Endothelial cell of umbilical vein (primary cell): ENCODE measurements around the gene PTPRD. TPM values are rescaled to one million over a fixed set of nuclear protein-coding genes. Genes with fewer than 3 reads are reported as not detected.

Experiments used
- BruUV-seq: library from RNA; stranded (reverse); fragments of 400-500 nt; replicated peaks from 2 replicates; lab custom pipeline; 2021; lab: Mats Ljungman, UMichigan
- CTCF ChIA-PET: fragments of 300-600, 350-600 bp; sonication (Branson Sonifier 250); formaldehyde crosslinking; loops from one replicate; lab custom pipeline; 2021; ENCODE audit warnings: antibody characterized with exemption, inconsistent platforms; lab: Charles Lee
- POLR2A ChIA-PET: fragments of 300-600, 350-600 bp; sonication (Branson Sonifier 250); formaldehyde crosslinking; loops from one replicate; lab custom pipeline; 2021; ENCODE audit warnings: antibody characterized with exemption, inconsistent platforms; lab: Charles Lee
- DNase-seq: peaks from one replicate; pipeline ENCODE4 v3.0.0-alpha.2; 2011; ENCODE audit warnings: low read depth, low spot score
- FAIRE-seq: peaks from 2 replicates; lab custom pipeline; 2011; peaks lifted over from hg19 to GRCh38; lab: Jason Lieb, UNC
- H2AFZ ChIP-seq: 2 replicates; pipeline ENCODE4 v1.6.0; 2012; ENCODE audit warnings: low read depth, low read length, control low read depth, inconsistent platforms
- H3K27ac ChIP-seq: 2 replicates; pipeline ENCODE4 v1.5.1; 2011; ENCODE audit warnings: low read depth, mild to moderate bottlenecking, control low read depth, low read length, moderate library complexity; ENCODE audit not compliant: insufficient read depth
- H3K27me3 ChIP-seq, 2 experiments: 2 replicates each; pipeline versions ENCODE4 v1.6.0 to v1.6.1; 2011; ENCODE audit warnings: low read length in 2 of 2, mixed read lengths in 1 of 2; ENCODE audit not compliant: control insufficient read depth in 2 of 2, insufficient read depth in 2 of 2
- H3K36me3 ChIP-seq, 2 experiments: 2 replicates in 1 of 2; 3 replicates in 1 of 2; pipeline ENCODE4 v1.5.1; 2011; ENCODE audit warnings: low read length in 2 of 2, mild to moderate bottlenecking in 1 of 2, moderate library complexity in 1 of 2; ENCODE audit not compliant: control insufficient read depth in 2 of 2, insufficient read depth in 2 of 2; ENCODE audit errors: extremely low read depth in 1 of 2
- H3K4me1 ChIP-seq: 3 replicates; pipeline ENCODE4 v1.5.1; 2011; ENCODE audit warnings: mild to moderate bottlenecking, low read length; ENCODE audit not compliant: control insufficient read depth, insufficient read depth; ENCODE audit errors: extremely low read depth
- H3K4me2 ChIP-seq: 2 replicates; pipeline ENCODE4 v1.6.1; 2011; ENCODE audit warnings: low read length, control low read depth, mixed read lengths; ENCODE audit not compliant: insufficient read depth
- H3K4me3 ChIP-seq, 3 experiments: fragments of 200-600 bp in 1 of 3; sonication (generic), shearing (Covaris generic) in 1 of 3; replicated peaks in 1 of 3; 2 replicates each; pipeline ENCODE4 v1.5.1; 2011 to 2016; ENCODE audit warnings: control low read depth in 3 of 3, low read length in 3 of 3, mild to moderate bottlenecking in 2 of 3, inconsistent platforms in 1 of 3, low read depth in 1 of 3, moderate library complexity in 1 of 3; ENCODE audit not compliant: insufficient read depth in 1 of 3
- H3K79me2 ChIP-seq: 2 replicates; pipeline ENCODE4 v1.6.0; 2012; ENCODE audit warnings: low read length, inconsistent platforms; ENCODE audit not compliant: control insufficient read depth, insufficient read depth
- H3K9ac ChIP-seq: replicated peaks from 2 replicates; pipeline ENCODE3; 2011; ENCODE audit warnings: low read length, control low read depth; ENCODE audit not compliant: insufficient read depth; ENCODE audit errors: extremely low read depth
- H3K9me1 ChIP-seq: replicated peaks from 3 replicates; pipeline ENCODE4 v1.6.0; 2011; ENCODE audit warnings: mild to moderate bottlenecking, low read length; ENCODE audit not compliant: control insufficient read depth, insufficient read depth; ENCODE audit errors: extremely low read depth
- H3K9me3 ChIP-seq: replicated peaks from 2 replicates; pipeline ENCODE4 v1.5.1; 2012; ENCODE audit warnings: low read length, inconsistent platforms; ENCODE audit not compliant: control insufficient read depth, insufficient read depth
- H4K20me1 ChIP-seq: replicated peaks from 2 replicates; pipeline ENCODE3; 2011; ENCODE audit warnings: mild to moderate bottlenecking, low read length; ENCODE audit not compliant: control insufficient read depth, insufficient read depth; ENCODE audit errors: extremely low read depth
- EZH2 ChIP-seq: IDR thresholded peaks from 2 replicates; pipeline ENCODE4 v1.6.1; 2012; ENCODE audit warnings: borderline replicate concordance, low read depth, mild to moderate bottlenecking, moderate library complexity, low read length, inconsistent platforms; ENCODE audit not compliant: severe bottlenecking
- FOS ChIP-seq: IDR thresholded peaks from 2 replicates; pipeline ENCODE4 v1.6.1; 2011; ENCODE audit warnings: mild to moderate bottlenecking, low read length, moderate library complexity, borderline replicate concordance; ENCODE audit not compliant: insufficient read depth
- GATA2 ChIP-seq: IDR thresholded peaks from 2 replicates; pipeline ENCODE4 v1.7.0; 2011; ENCODE audit warnings: low read depth, mild to moderate bottlenecking, moderate library complexity, mixed read lengths, low read length; ENCODE audit not compliant: insufficient read length, insufficient read depth
- JUN ChIP-seq: IDR thresholded peaks from 2 replicates; pipeline ENCODE4 v1.6.1; 2011; ENCODE audit warnings: borderline replicate concordance, low read depth; ENCODE audit not compliant: insufficient read length, insufficient read depth
- MYC ChIP-seq: IDR thresholded peaks from one replicate; pipeline ENCODE4 v1.6.1; 2011; ENCODE audit warnings: mild to moderate bottlenecking, low read depth, low read length
- POLR2A ChIP-seq: IDR thresholded peaks from 2 replicates; pipeline ENCODE4 v1.6.1; 2012; ENCODE audit warnings: low read depth, mild to moderate bottlenecking, control low read depth, low read length
- POLR2AphosphoS5 ChIP-seq: IDR thresholded peaks from 2 replicates; pipeline ENCODE4 v1.6.1; 2012; ENCODE audit warnings: low read depth, mild to moderate bottlenecking, control low read depth, low read length, moderate library complexity; ENCODE audit not compliant: insufficient read depth
- dilution Hi-C: fragments of 300-500 bp; cut with MboI; formaldehyde crosslinking; loops from one replicate; pipeline ENCODE4 v1.15.0; 2019; ENCODE audit warnings: low sequenced_read_pairs; ENCODE audit not compliant: extremely low pct_ligation_motif_present
- intact Hi-C: fragments of 100-400 bp; cut with micrococcal nuclease; formaldehyde crosslinking; loops from one replicate; pipeline ENCODE4 v1.10.0; 2022
- polyA plus RNA-seq, 4 experiments: library from polyadenylated mRNA; depleted of rRNA in 3 of 4; stranded (reverse) in 3 of 4; unstranded in 1 of 4; fragments of >200 nt; gene quantifications; 2 replicates each; pipeline versions ENCODE4 v1.2.1 to v1.2.3, GENCODE V29; 2011 to 2012; ENCODE audit warnings: missing spikeins in 1 of 4
- total RNA-seq: library from RNA; stranded (reverse); gene quantifications from 2 replicates; pipeline ENCODE4 v1.2.3, GENCODE V29; 2021
- TF ChIP-seq, protein P1 (sequence below), 2 donors: IDR thresholded peaks; 1 replicate in 1 of 2; 2 replicates in 1 of 2; pipeline ENCODE4 v1.5.1; 2011; ENCODE audit warnings: low read length in 2 of 2, mild to moderate bottlenecking in 2 of 2, moderate library complexity in 2 of 2, control low read depth in 1 of 2, inconsistent platforms in 1 of 2, low read depth in 1 of 2; ENCODE audit not compliant: insufficient read depth in 1 of 2; ENCODE audit errors: extremely low read depth in 1 of 2
- TF ChIP-seq, protein P2 (sequence below): IDR thresholded peaks from 2 replicates; pipeline ENCODE4 v1.6.1; 2011; ENCODE audit not compliant: insufficient read depth, insufficient read length

PTPRD gene
- total and polyA plus RNA-seq, 2 donors (not counting 3 experiments of a cell fraction or from before 2014, with no cell fraction given), result 5.5 to 5.7 TPM

DNA sequence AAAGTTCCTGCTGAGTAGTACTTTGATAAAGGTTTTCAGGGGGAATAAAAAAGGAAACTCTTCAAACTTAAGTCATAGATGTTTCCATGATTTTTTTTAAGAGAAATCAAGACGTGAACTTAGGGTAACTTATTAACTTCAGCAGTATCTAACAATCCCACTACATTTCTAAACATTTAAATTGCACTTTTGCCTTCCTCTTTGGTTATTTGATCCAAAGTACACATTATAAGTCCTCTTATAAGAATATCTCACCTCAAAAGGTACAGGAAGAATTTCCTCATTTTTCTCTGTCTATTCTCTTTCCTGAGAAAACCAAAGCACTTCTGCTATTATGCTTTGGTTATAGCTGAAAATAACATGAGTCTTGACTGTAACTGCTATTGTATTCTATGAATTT lies 7.9 kb downstream of the PTPRD start:
- no peaks in the 10 kb centered on the region for H3K79me2 ChIP-seq
- H3K4me3 ChIP-seq, result no peak overlapping the region
- intact Hi-C loops, result no loop called here
- dilution Hi-C loops, result no loop called here
- no peak for DNase-seq
- H2AFZ ChIP-seq, result no peak overlapping the region
- no peak overlapping the region for H3K4me2 ChIP-seq
- ChIA-PET CTCF (no interaction called here), POLR2A (no interaction called here)
- H4K20me1 ChIP-seq, result no peaks in the 10 kb centered on the region
- H3K4me1 ChIP-seq, result no peaks in the 10 kb centered on the region
- H3K9me1 ChIP-seq, result no peaks in the 10 kb centered on the region
- FAIRE-seq, result no peak
- TF ChIP-seq POLR2AphosphoS5 (no peak), POLR2A (no peak), FOS (no peak), EZH2 (no peak), MYC (no peak), GATA2 (no peak), JUN (no peak)
- TF ChIP-seq, protein P1, sequence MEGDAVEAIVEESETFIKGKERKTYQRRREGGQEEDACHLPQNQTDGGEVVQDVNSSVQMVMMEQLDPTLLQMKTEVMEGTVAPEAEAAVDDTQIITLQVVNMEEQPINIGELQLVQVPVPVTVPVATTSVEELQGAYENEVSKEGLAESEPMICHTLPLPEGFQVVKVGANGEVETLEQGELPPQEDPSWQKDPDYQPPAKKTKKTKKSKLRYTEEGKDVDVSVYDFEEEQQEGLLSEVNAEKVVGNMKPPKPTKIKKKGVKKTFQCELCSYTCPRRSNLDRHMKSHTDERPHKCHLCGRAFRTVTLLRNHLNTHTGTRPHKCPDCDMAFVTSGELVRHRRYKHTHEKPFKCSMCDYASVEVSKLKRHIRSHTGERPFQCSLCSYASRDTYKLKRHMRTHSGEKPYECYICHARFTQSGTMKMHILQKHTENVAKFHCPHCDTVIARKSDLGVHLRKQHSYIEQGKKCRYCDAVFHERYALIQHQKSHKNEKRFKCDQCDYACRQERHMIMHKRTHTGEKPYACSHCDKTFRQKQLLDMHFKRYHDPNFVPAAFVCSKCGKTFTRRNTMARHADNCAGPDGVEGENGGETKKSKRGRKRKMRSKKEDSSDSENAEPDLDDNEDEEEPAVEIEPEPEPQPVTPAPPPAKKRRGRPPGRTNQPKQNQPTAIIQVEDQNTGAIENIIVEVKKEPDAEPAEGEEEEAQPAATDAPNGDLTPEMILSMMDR (IDR thresholded peaks at IDR 0.05; ENCODE audit: extremely low read depth in 1 of 2, insufficient read depth in 1 of 2, low read depth in 1 of 2, low read length in 2 of 2), result no peak
- TF ChIP-seq, protein P2, sequence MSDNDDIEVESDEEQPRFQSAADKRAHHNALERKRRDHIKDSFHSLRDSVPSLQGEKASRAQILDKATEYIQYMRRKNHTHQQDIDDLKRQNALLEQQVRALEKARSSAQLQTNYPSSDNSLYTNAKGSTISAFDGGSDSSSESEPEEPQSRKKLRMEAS, result no peak
- H3K27ac ChIP-seq, result no peak overlapping the region
- H3K27me3 ChIP-seq, result no peaks in the 10 kb centered on the region
- H3K36me3 ChIP-seq, result no peaks in the 10 kb centered on the region
- no TSS peak for BruUV-seq
- no peaks in the 10 kb centered on the region for H3K9me3 ChIP-seq
- H3K9ac ChIP-seq, result no peak overlapping the region
